ENCODE results near the gene HRH2. TPM values are rescaled to one million over a fixed set of nuclear protein-coding genes. Genes with fewer than 3 reads are reported as not detected.
"Not testable (repeated sequence)": the region's sequence is repeated elsewhere in the genome, so short reads cannot be mapped to it uniquely, and the experiment has no call there.

HRH2 gene
- total RNA-seq, result 10 to 100 TPM; 26.9 to 27.5 TPM

DNA sequence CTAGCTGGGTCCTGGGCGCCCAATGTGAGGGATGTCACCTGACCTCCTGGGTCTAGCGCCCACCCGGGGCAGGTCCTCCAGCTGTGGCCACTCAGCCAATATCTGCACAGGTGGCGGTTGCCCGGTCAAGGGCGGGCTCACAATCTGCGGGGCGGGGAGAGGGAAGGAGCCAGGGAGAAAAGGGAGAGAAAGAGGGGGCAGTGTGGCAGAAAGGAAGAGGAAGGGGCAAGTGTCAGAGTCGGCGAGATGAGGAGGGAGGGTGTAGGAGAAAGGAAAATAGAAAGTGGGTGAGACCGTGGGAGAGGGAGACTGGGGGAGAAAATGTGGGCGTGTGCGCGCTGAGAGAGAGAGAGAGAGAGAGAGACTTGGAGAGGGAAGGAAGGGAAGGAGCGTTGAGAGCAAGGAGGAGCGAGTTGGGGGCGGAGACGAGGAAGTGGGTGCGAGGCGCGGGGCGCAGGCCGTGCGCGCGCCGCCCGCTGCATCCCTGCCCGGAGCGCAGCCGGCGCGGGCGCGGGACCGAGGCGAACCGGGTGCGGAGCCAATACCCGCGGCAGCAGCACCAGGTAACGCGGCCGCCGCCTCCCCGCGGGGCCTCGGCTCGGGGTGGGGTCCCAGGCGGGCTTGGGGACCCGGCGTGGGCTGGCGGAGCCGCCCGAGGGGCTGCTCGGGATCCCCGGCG is at the start of gene HRH2:
TSS of gene HRH2 (plus strand) at position 479 of the 679 bp plus-strand sequence. CDS start 25,163 bp downstream, outside the sequence.
- CTCF ChIA-PET, result interaction anchor here (1.2 to 2.3 kb wide), 5 partner anchors 38 to 174 kb away, joined by 3 to 20 read pairs (median 7); no protein-coding TSS in a partner anchor
- no peaks in the 10 kb centered on the region for H3K9me3 Mint-ChIP-seq (ENCODE audit: insufficient read depth)

DNA sequence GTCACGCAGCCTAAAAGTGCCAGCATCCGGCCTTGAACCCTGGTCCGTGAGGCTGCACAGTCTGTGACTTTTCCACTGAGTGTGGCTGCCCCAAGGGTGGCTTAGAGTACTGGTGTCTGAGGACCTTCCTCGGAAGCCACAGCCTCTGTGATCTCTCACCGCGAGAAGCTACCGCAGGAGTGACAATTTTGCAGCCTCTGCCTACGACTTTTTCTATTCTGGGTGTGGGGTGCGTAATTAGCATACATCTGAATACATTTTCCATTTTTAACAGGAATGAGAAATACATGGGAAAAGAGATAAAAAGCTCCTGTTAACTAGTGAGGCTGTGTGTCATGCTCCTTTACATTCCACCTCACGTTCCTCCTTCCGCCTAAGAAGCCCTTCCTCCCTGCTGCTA is 48.3 kb upstream of the HRH2 start:
- Mint-ChIP-seq H3K36me3 (ENCODE audit: low read depth) (no peaks in the 10 kb centered on the region), H3K27ac (no peak overlapping the region), H3K27me3 (ENCODE audit: low read depth) (peaks cover 27% of the 10 kb centered on the region), H3K4me3 (no peak overlapping the region), H3K4me1 (ENCODE audit: low read depth) (peaks cover 10% of the 10 kb centered on the region), H3K9me3 (ENCODE audit: insufficient read depth) (peaks cover 3% of the 10 kb centered on the region)
- ChIA-PET CTCF (interaction anchor here (0.7 kb wide), 1 partner anchor 25 kb away, joined by 4 read pairs; no protein-coding TSS in a partner anchor), POLR2A (interaction anchor here (0.6 kb wide), 1 partner anchor 1012 kb away, joined by 3 read pairs; no protein-coding TSS in a partner anchor)
- peak; percentile 58 for ATAC-seq
- peak; percentile 30 for DNase-seq

More for the DNA sequence above, at the start of gene HRH2:
- peaks cover 44% of the 10 kb centered on the region for H3K36me3 Mint-ChIP-seq (ENCODE audit: low read depth)
- H3K27ac Mint-ChIP-seq, result peak within 1 kb of the TSS; percentile 90
- H3K4me3 Mint-ChIP-seq, result peak within 1 kb of the TSS; percentile 94
- no peaks in the 10 kb centered on the region for H3K27me3 Mint-ChIP-seq (ENCODE audit: low read depth)
- ATAC-seq (peak; percentile 54), DNase-seq (peak; percentile 78)
- peaks cover 90% of the 10 kb centered on the region for H3K4me1 Mint-ChIP-seq (ENCODE audit: low read depth)
- POLR2A ChIA-PET, result interaction anchor here (0.8 to 1.1 kb wide), 2 partner anchors 13 to 124 kb away, joined by 3 read pairs; no protein-coding TSS in a partner anchor

DNA sequence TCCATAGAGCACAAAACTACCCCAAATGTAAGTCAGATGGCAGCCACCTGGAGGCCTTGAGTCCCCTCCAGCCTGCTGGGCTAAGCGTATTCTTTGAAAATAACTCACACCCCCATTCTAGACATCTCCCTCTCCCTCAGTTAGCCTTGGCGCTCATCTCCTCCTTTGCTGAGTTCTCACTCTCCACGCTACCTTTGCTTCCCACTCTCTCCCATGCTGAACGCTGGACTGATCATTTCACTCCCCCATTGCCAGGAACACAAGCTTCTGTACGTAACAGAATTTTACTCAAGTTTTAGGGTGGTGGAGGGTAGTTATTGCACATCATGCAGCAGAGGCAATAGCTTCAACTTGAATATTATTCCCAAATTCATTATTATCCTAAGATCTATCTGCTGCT is 47.5 kb upstream of the HRH2 start:
- POLR2A ChIA-PET, result no interaction called here
- Mint-ChIP-seq H3K27me3 (ENCODE audit: low read depth) (peaks cover 18% of the 10 kb centered on the region), H3K36me3 (ENCODE audit: low read depth) (no peaks in the 10 kb centered on the region), H3K4me1 (ENCODE audit: low read depth) (peaks cover 10% of the 10 kb centered on the region), H3K27ac (no peak overlapping the region), H3K9me3 (ENCODE audit: insufficient read depth) (peaks cover 3% of the 10 kb centered on the region), H3K4me3 (no peak overlapping the region)
- ATAC-seq, result no peak
- CTCF ChIA-PET, result no interaction called here
- DNase-seq, result no peak

- ATAC-seq (no peak), DNase-seq (no peak)
- CTCF ChIA-PET, result no interaction called here
- H3K27ac Mint-ChIP-seq, result no peak overlapping the region
- H3K9me3 Mint-ChIP-seq (ENCODE audit: insufficient read depth), result peaks cover 3% of the 10 kb centered on the region
- POLR2A ChIA-PET, result no interaction called here
- peaks cover 10% of the 10 kb centered on the region for H3K4me1 Mint-ChIP-seq (ENCODE audit: low read depth)
- H3K4me3 Mint-ChIP-seq, result no peak overlapping the region
- H3K36me3 Mint-ChIP-seq (ENCODE audit: low read depth), result no peaks in the 10 kb centered on the region
- H3K27me3 Mint-ChIP-seq (ENCODE audit: low read depth), result peaks cover 15% of the 10 kb centered on the region
Measured at GRCh38 chr5:175610898-175611297, 47.0 kb upstream of the HRH2 start.

GRCh38 chr5:175614223-175614815 is 43.6 kb upstream of the HRH2 start:
- ChIA-PET CTCF (no interaction called here), POLR2A (no interaction called here)
- DNase-seq, result no peak
- peaks cover 3% of the 10 kb centered on the region for H3K9me3 Mint-ChIP-seq (ENCODE audit: insufficient read depth)
- ATAC-seq, result no peak
- H3K4me1 Mint-ChIP-seq (ENCODE audit: low read depth), result peaks cover 8% of the 10 kb centered on the region
- no peak overlapping the region for H3K27ac Mint-ChIP-seq
- H3K27me3 Mint-ChIP-seq (ENCODE audit: low read depth), result peaks cover 15% of the 10 kb centered on the region
- no peak overlapping the region for H3K4me3 Mint-ChIP-seq
- H3K36me3 Mint-ChIP-seq (ENCODE audit: low read depth), result no peaks in the 10 kb centered on the region

DNA sequence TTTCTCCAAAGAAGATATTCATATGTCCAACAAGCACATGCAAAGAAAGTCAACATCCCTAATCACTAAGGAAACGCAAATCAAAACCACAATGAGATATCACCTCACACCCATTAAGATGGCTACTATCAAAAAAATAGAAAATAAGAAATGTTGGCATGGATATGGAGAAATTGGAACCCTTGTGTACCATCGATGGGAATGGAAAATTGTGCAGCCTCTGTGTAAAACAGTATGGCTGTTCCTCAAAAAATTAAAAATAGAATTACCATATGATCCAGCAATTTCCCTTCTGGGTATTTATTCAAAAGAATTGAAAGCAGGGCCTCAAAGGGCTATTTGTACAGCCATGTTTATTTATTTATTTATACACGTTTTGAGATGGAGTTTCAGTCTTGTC is 43.0 kb upstream of the HRH2 start:
- CTCF ChIA-PET, result no interaction called here
- Mint-ChIP-seq H3K36me3 (ENCODE audit: low read depth) (no peaks in the 10 kb centered on the region), H3K9me3 (ENCODE audit: insufficient read depth) (peaks cover 3% of the 10 kb centered on the region), H3K27me3 (ENCODE audit: low read depth) (peaks cover 15% of the 10 kb centered on the region), H3K4me1 (ENCODE audit: low read depth) (peaks cover 3% of the 10 kb centered on the region), H3K4me3 (no peak overlapping the region), H3K27ac (no peak overlapping the region)
- ATAC-seq (no peak), DNase-seq (no peak)
- POLR2A ChIA-PET, result no interaction called here

- ChIA-PET CTCF (interaction anchor here (1.1 kb wide), 1 partner anchor 1109 kb away, joined by 3 read pairs; no protein-coding TSS in a partner anchor), POLR2A (no interaction called here)
- ATAC-seq (no peak), DNase-seq (no peak)
- H3K4me3 Mint-ChIP-seq, result no peak overlapping the region
- H3K27ac Mint-ChIP-seq, result no peak overlapping the region
- H3K4me1 Mint-ChIP-seq (ENCODE audit: low read depth), result peaks cover 3% of the 10 kb centered on the region
- peaks cover 11% of the 10 kb centered on the region for H3K27me3 Mint-ChIP-seq (ENCODE audit: low read depth)
- H3K36me3 Mint-ChIP-seq (ENCODE audit: low read depth), result no peaks in the 10 kb centered on the region
- peaks cover 3% of the 10 kb centered on the region for H3K9me3 Mint-ChIP-seq (ENCODE audit: insufficient read depth)
Measured at GRCh38 chr5:175616083-175616482, 41.8 kb upstream of the HRH2 start.

- ATAC-seq; POLR2A ChIA-PET; H3K9me3 Mint-ChIP-seq (ENCODE audit: insufficient read depth); H3K4me3 Mint-ChIP-seq; H3K27ac Mint-ChIP-seq; H3K36me3 Mint-ChIP-seq (ENCODE audit: low read depth); H3K4me1 Mint-ChIP-seq (ENCODE audit: low read depth); DNase-seq; H3K27me3 Mint-ChIP-seq (ENCODE audit: low read depth): not testable (repeated sequence)
- CTCF ChIA-PET, result interaction anchor here (1.1 to 2.0 kb wide), 2 partner anchors 83 to 1108 kb away, joined by 3 to 6 read pairs; no protein-coding TSS in a partner anchor
Measured at GRCh38 chr5:175616527-175616926, 41.3 kb upstream of the HRH2 start.

- DNase-seq, result no peak
- POLR2A ChIA-PET, result no interaction called here
- Mint-ChIP-seq H3K27me3 (ENCODE audit: low read depth) (peaks cover 5% of the 10 kb centered on the region), H3K9me3 (ENCODE audit: insufficient read depth) (peaks cover 3% of the 10 kb centered on the region), H3K4me3 (no peak overlapping the region), H3K27ac (no peak overlapping the region), H3K36me3 (ENCODE audit: low read depth) (no peaks in the 10 kb centered on the region), H3K4me1 (ENCODE audit: low read depth) (peaks cover 3% of the 10 kb centered on the region)
- CTCF ChIA-PET, result interaction anchor here (1.1 to 2.0 kb wide), 3 partner anchors 42 to 1107 kb away, joined by 3 to 6 read pairs (median 3); no protein-coding TSS in a partner anchor
- ATAC-seq, result no peak
Measured at GRCh38 chr5:175617447-175617846, 40.4 kb upstream of the HRH2 start.

DNA sequence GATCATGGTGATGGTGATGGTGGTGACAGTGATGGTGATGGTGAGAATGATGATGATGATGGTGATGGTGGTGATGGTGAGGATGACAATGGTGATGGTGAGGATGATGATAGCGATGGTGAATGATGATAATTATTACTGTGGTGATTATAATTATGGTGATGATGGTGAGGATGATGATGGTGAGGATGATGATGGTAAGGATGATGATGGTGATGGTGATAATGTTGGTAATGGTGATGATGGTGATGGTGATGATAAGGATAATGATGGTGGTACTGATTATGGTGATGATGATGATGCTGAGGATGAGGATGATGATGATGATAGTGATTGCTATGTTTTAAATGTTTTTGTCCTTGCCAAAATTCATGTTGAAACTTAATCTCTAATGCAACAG is 37.3 kb upstream of the HRH2 start:
- H3K27me3 Mint-ChIP-seq (ENCODE audit: low read depth), result peaks cover 2% of the 10 kb centered on the region
- peaks cover 3% of the 10 kb centered on the region for H3K4me1 Mint-ChIP-seq (ENCODE audit: low read depth)
- POLR2A ChIA-PET, result no interaction called here
- H3K4me3 Mint-ChIP-seq, result no peak overlapping the region
- peaks cover 3% of the 10 kb centered on the region for H3K9me3 Mint-ChIP-seq (ENCODE audit: insufficient read depth)
- no peak for ATAC-seq
- CTCF ChIA-PET, result no interaction called here
- H3K36me3 Mint-ChIP-seq (ENCODE audit: low read depth), result peaks cover 3% of the 10 kb centered on the region
- DNase-seq, result no peak
- no peak overlapping the region for H3K27ac Mint-ChIP-seq

GRCh38 chr5:175621971-175622370 is 35.9 kb upstream of the HRH2 start:
- H3K36me3 Mint-ChIP-seq (ENCODE audit: low read depth), result peaks cover 7% of the 10 kb centered on the region
- DNase-seq (no peak), ATAC-seq (no peak)
- H3K27ac Mint-ChIP-seq, result no peak overlapping the region
- peaks cover 2% of the 10 kb centered on the region for H3K27me3 Mint-ChIP-seq (ENCODE audit: low read depth)
- H3K4me3 Mint-ChIP-seq, result no peak overlapping the region
- H3K9me3 Mint-ChIP-seq (ENCODE audit: insufficient read depth), result peaks cover 10% of the 10 kb centered on the region
- H3K4me1 Mint-ChIP-seq (ENCODE audit: low read depth), result peaks cover 3% of the 10 kb centered on the region
- ChIA-PET POLR2A (interaction anchor here (0.6 kb wide), 1 partner anchor 57 kb away, joined by 3 read pairs; no protein-coding TSS in a partner anchor), CTCF (interaction anchor here (1.4 kb wide), 1 partner anchor 88 kb away, joined by 4 read pairs; no protein-coding TSS in a partner anchor)

DNA sequence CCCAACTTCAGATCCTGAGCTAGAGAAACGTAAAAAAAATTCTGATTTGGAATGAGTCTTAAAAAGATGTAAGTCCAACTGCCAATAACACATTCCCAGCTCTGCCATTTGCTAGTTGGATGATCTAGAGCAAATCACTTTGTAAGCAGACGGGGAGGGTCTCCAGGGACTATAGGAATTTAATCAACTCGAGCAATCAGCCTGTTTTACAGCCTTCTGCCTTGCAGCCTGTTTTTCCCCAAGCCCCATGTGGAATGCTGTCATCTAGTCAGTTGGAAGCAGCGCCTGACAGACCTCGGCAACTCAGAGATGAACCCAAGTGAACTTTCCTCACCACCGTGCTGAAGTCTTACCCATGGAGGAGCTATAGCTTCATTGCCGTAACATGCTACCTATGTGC is 34.8 kb upstream of the HRH2 start:
- CTCF ChIA-PET, result interaction anchor here (1.5 kb wide), 1 partner anchor 19 kb away, joined by 3 read pairs; no protein-coding TSS in a partner anchor
- ATAC-seq (no peak), DNase-seq (no peak)
- Mint-ChIP-seq H3K27me3 (ENCODE audit: low read depth) (peaks cover 2% of the 10 kb centered on the region), H3K4me3 (no peak overlapping the region), H3K9me3 (ENCODE audit: insufficient read depth) (peaks cover 10% of the 10 kb centered on the region), H3K4me1 (ENCODE audit: low read depth) (no peaks in the 10 kb centered on the region), H3K36me3 (ENCODE audit: low read depth) (peaks cover 7% of the 10 kb centered on the region), H3K27ac (no peak overlapping the region)
- POLR2A ChIA-PET, result no interaction called here
